Ascending aorta (tissue), 2 donors: Measurements from ENCODE around the gene KCNH8. TPM values are rescaled to one million over a fixed set of nuclear protein-coding genes. Genes with fewer than 3 reads are reported as not detected.

ENCODE experiments used
- DNase-seq, 2 donors: peaks; one replicate each; pipeline ENCODE4 v3.0.0-alpha.2; 2019; ENCODE audit warnings: low spot score in 2 of 2
- H3K27ac ChIP-seq, 2 donors: fragments of 200-600 bp; sonication (generic); one replicate each; pipeline ENCODE4 v1.5.1; 2016 to 2017; ENCODE audit warnings: mild to moderate bottlenecking in 1 of 2
- H3K27me3 ChIP-seq: fragments of 200-600 bp; sonication (generic); one replicate; pipeline ENCODE4 v1.5.1; 2017
- H3K36me3 ChIP-seq, 2 donors: fragments of 200-600 bp; sonication (generic); one replicate each; pipeline ENCODE4 v1.5.1; 2016
- H3K4me1 ChIP-seq, 2 donors: fragments of 200-600 bp; sonication (generic); one replicate each; pipeline ENCODE4 v1.5.1; 2016 to 2017; ENCODE audit warnings: mild to moderate bottlenecking in 1 of 2
- H3K4me3 ChIP-seq, 2 donors: fragments of 200-600 bp; sonication (generic); one replicate each; pipeline ENCODE4 v1.5.1; 2016 to 2017; ENCODE audit warnings: mild to moderate bottlenecking in 1 of 2
- H3K9me3 ChIP-seq, 2 donors: fragments of 200-600 bp; sonication (generic); one replicate each; pipeline ENCODE4 v1.5.1; 2016
- intact Hi-C: fragments of 100-400 bp; cut with DNase I; formaldehyde crosslinking; loops from one replicate; pipeline ENCODE4 v1.15.1; 2023
- total RNA-seq: library from RNA; depleted of rRNA; stranded (reverse); fragments of >200 nt; gene quantifications from one replicate; pipeline ENCODE4 v1.1.0, GENCODE V29; 2016
- TF ChIP-seq, protein P1 (sequence below), 3 experiments: fragments of 200-600 bp in 2 of 3; fragments of 450-650 bp in 1 of 3; sonication (generic) in 2 of 3; IDR thresholded peaks; one replicate each; pipeline ENCODE4 v1.5.1; 2016 to 2019; ENCODE audit warnings: antibody characterized with exemption in 3 of 3, mild to moderate bottlenecking in 1 of 3, moderate library complexity in 1 of 3

KCNH8 gene
- total RNA-seq, 1 donor from 2014 or later: not detected

DNA sequence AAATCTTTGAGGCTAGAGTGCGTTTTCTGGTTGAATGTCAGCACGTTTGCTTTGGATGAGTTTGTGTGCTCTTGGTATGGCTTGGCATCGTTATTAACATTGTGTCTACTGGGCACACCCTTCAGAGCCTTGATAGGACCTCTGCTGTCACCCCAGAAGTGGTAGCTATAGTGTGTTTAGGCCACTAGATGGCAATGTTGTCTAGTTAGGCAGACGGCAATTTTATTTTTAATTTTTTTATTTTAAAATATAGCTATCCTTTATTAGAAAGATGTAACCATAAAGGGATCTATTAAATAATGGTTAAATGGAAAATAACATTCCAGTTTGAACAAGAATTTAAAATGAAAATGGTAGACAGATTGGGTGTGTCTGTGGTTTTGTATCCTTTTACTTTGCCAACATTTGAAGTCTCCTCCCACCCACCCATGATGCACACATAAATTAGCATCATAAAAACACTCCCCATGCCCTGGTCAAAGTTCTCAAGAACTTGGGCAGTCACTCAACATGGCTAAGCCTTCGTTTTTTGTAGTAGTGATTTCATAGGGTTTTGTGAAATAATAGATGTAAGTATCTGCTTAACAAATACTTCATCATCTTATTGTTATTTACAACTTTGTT is 200.7 kb downstream of the KCNH8 start:
- intact Hi-C loops: loop anchor here (1.0 kb wide), 1 partner anchor 194 kb away; no protein-coding TSS in a partner anchor
- Histone ChIP-seq H3K4me3 (no peak overlapping the region), H3K4me1 (no peaks in the 10 kb centered on the region), H3K9me3 (no peaks in the 10 kb centered on the region), H3K36me3 (no peaks in the 10 kb centered on the region), H3K27ac (no peak overlapping the region), H3K27me3 (no peaks in the 10 kb centered on the region)
- DNase-seq: no peak
- TF ChIP-seq, protein P1, sequence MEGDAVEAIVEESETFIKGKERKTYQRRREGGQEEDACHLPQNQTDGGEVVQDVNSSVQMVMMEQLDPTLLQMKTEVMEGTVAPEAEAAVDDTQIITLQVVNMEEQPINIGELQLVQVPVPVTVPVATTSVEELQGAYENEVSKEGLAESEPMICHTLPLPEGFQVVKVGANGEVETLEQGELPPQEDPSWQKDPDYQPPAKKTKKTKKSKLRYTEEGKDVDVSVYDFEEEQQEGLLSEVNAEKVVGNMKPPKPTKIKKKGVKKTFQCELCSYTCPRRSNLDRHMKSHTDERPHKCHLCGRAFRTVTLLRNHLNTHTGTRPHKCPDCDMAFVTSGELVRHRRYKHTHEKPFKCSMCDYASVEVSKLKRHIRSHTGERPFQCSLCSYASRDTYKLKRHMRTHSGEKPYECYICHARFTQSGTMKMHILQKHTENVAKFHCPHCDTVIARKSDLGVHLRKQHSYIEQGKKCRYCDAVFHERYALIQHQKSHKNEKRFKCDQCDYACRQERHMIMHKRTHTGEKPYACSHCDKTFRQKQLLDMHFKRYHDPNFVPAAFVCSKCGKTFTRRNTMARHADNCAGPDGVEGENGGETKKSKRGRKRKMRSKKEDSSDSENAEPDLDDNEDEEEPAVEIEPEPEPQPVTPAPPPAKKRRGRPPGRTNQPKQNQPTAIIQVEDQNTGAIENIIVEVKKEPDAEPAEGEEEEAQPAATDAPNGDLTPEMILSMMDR (IDR thresholded peaks at IDR 0.05): peak; percentile 43 to 82 (median 75)

DNA sequence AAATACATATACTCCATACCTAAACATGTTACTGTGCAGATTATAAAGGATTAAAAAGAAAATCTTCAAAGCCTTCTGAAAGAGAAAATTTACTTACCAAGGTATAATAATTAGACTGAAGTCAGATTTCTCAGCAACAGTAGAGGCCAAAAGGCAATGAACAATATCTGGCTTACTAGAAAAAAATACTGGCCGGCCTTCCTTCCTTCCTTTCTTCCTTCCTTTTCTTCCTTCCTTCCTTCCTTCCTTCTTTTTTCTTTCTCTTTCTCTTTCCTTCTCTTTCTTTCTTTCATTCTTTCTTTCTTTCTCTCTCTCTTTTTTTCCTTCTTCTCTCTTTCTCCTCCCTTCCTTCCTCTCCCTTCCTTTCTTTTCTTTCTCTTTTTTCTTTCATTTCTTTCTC is 209.6 kb downstream of the KCNH8 start:
- no peak for DNase-seq
- intact Hi-C loops: no loop called here
- H3K27ac ChIP-seq: no peak overlapping the region
- no peaks in the 10 kb centered on the region for H3K27me3 ChIP-seq
- no peak overlapping the region for H3K4me3 ChIP-seq
- TF ChIP-seq, protein P1 (IDR thresholded peaks at IDR 0.05): no peak
- no peaks in the 10 kb centered on the region for H3K36me3 ChIP-seq
- no peaks in the 10 kb centered on the region for H3K9me3 ChIP-seq
- H3K4me1 ChIP-seq: no peaks in the 10 kb centered on the region

DNA sequence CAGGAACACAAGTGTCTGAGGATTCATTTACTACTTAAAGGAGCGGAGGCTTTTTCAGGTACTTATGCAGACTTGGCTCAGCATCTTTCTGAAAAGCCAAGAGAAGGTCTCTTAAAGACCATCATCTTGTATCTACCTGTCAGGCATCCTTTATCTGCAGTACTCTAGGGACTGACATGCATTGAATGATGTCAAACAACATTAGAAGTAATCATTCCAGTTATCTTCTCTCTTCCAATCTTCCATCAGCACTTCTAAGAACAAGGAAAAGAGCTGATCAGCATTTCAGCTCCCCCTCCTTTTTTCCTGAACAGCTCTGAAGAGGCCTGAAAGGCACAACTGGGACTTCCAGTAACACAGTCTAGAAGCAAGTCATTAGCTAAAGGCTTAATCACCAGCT is 214.8 kb downstream of the KCNH8 start:
- TF ChIP-seq, protein P1 (IDR thresholded peaks at IDR 0.05): no peak
- no peaks in the 10 kb centered on the region for H3K36me3 ChIP-seq
- H3K4me3 ChIP-seq: no peak overlapping the region
- H3K27me3 ChIP-seq: no peaks in the 10 kb centered on the region
- no peak for DNase-seq
- peaks cover 0 to 13% of the 10 kb centered on the region in 2 donors for H3K4me1 ChIP-seq
- intact Hi-C loops: loop anchor here (5.0 to 10.0 kb wide), 2 partner anchors 59 to 582 kb away; partner anchors contain the start of gene RAB5A
- H3K9me3 ChIP-seq: no peaks in the 10 kb centered on the region
- H3K27ac ChIP-seq: peak overlapping the region in 1 of 2 donors; percentile 32

DNA sequence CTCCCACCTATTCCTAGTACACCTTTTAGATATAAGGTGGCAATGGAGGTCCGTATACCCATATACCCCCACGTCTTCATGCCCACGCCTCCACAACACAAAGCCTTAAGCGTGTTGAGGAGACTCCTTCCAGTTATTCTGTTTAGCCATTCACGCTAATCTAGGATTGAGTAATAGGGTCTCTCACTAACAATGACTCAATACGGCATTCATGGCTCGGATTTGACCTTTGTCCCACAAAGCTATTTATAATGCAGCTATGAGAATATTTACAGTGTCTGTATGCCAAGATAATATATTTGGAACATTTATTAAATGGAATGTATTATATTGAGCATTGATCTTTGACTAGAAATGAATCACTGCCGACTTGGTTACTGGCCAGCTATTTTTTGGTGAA is 215.8 kb downstream of the KCNH8 start:
- H3K4me1 ChIP-seq: peaks cover 0 to 13% of the 10 kb centered on the region in 2 donors
- H3K9me3 ChIP-seq: no peaks in the 10 kb centered on the region
- no peak for DNase-seq
- intact Hi-C loops: loop anchor here (5.0 to 10.0 kb wide), 2 partner anchors 58 to 581 kb away; partner anchors contain the start of gene RAB5A
- H3K27ac ChIP-seq: peak overlapping the region in 1 of 2 donors; percentile 38
- TF ChIP-seq, protein P1 (IDR thresholded peaks at IDR 0.05): no peak
- H3K36me3 ChIP-seq: no peaks in the 10 kb centered on the region
- H3K27me3 ChIP-seq: no peaks in the 10 kb centered on the region
- H3K4me3 ChIP-seq: no peak overlapping the region

DNA sequence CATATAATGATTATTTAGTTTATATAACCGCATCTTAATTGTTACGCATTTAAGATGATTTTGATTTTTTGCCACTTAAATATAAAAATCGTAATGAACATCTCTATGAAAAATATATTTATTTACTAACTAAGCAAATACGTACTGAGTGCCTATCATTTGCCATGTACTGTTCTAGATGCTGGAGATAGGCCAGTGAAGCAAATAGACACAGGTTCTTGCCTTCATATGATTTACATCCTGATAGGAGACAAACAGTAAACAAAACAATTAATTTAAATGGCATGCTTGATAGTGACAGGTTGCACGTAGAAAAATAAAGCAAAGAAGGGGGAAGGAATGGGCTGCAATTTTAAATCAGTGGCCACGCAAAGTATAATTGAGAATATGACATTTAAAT is 217.2 kb downstream of the KCNH8 start:
- H3K4me3 ChIP-seq: no peak overlapping the region
- intact Hi-C loops: loop anchor here (5.0 to 10.0 kb wide), 2 partner anchors 112 to 579 kb away; partner anchors contain the start of gene RAB5A
- H3K27me3 ChIP-seq: no peaks in the 10 kb centered on the region
- TF ChIP-seq, protein P1 (IDR thresholded peaks at IDR 0.05): no peak
- H3K36me3 ChIP-seq: no peaks in the 10 kb centered on the region
- no peak for DNase-seq
- peak overlapping the region in 1 of 2 donors; percentile 85 for H3K27ac ChIP-seq
- H3K4me1 ChIP-seq: peaks cover 0 to 13% of the 10 kb centered on the region in 2 donors
- H3K9me3 ChIP-seq: no peaks in the 10 kb centered on the region
